Activated CD8-positive, alpha-beta memory T cell treated with anti-CD3 and anti-CD28 coated beads, Interleukin-2, amount 10 ng/mL, durations not matched to agents 7 days and 5 days (primary cell): Measurements from ENCODE around the gene ZNF581. TPM values are rescaled to one million over a fixed set of nuclear protein-coding genes. Genes with fewer than 3 reads are reported as not detected.

Source experiments
- ATAC-seq: fragments of 150-1000 bp; cut with Tn5 transposase; one replicate; pipeline ENCODE4 v1.10.0; 2021; ENCODE audit warnings: moderate library complexity
- CTCF ChIA-PET: fragments of 350-600 bp; sonication (Branson Sonifier 250); formaldehyde crosslinking; loops from one replicate; lab custom pipeline; 2021; ENCODE audit warnings: antibody characterized with exemption; lab: Charles Lee
- DNase-seq: peaks from one replicate; pipeline ENCODE4 v3.0.0-alpha.2; 2020
- H3K27ac Mint-ChIP-seq: one replicate; pipeline ENCODE4 v1.8.0; 2021; ENCODE audit warnings: mild to moderate bottlenecking, mixed read lengths
- H3K27me3 Mint-ChIP-seq: one replicate; pipeline ENCODE4 v1.8.0; 2021; ENCODE audit warnings: mixed read lengths
- H3K36me3 Mint-ChIP-seq: one replicate; pipeline ENCODE4 v1.8.0; 2021; ENCODE audit warnings: mild to moderate bottlenecking, mixed read lengths
- H3K4me1 Mint-ChIP-seq: one replicate; pipeline ENCODE4 v1.8.0; 2021; ENCODE audit warnings: mixed read lengths
- H3K4me3 Mint-ChIP-seq: one replicate; pipeline ENCODE4 v1.8.0; 2021; ENCODE audit warnings: mild to moderate bottlenecking, moderate library complexity, mixed read lengths
- H3K9me3 Mint-ChIP-seq: one replicate; pipeline ENCODE4 v1.8.0; 2022; ENCODE audit warnings: low read depth, mixed read lengths
- total RNA-seq, 2 experiments: library from RNA; stranded (reverse); gene quantifications; one replicate each; pipeline ENCODE4 v1.2.3, GENCODE V29; 2021

The ZNF581 gene
- total RNA-seq, 2 experiments from 2014 or later: 23.7 to 25.4 TPM

- H3K36me3 Mint-ChIP-seq: peaks cover 11% of the 10 kb centered on the region
- H3K4me1 Mint-ChIP-seq: no peaks in the 10 kb centered on the region
- CTCF ChIA-PET: no interaction called here
- H3K4me3 Mint-ChIP-seq: no peak overlapping the region
- no peak overlapping the region for H3K27ac Mint-ChIP-seq
- ATAC-seq (no peak), DNase-seq (no peak)
- no peaks in the 10 kb centered on the region for H3K27me3 Mint-ChIP-seq
- H3K9me3 Mint-ChIP-seq: no peaks in the 10 kb centered on the region
Measured at GRCh38 chr19:55688422-55689218, 45.2 kb downstream of the ZNF581 start.

GRCh38 chr19:55689411-55690108, 46.1 kb downstream of the ZNF581 start:
- H3K27ac Mint-ChIP-seq: no peak overlapping the region
- H3K9me3 Mint-ChIP-seq: no peaks in the 10 kb centered on the region
- H3K36me3 Mint-ChIP-seq: peaks cover 12% of the 10 kb centered on the region
- H3K4me3 Mint-ChIP-seq: no peak overlapping the region
- no peaks in the 10 kb centered on the region for H3K27me3 Mint-ChIP-seq
- H3K4me1 Mint-ChIP-seq: no peaks in the 10 kb centered on the region
- CTCF ChIA-PET: no interaction called here
- ATAC-seq (no peak), DNase-seq (no peak)

- Mint-ChIP-seq H3K36me3 (peaks cover 11% of the 10 kb centered on the region), H3K4me1 (no peaks in the 10 kb centered on the region), H3K27ac (no peak overlapping the region), H3K4me3 (no peak overlapping the region), H3K27me3 (no peaks in the 10 kb centered on the region), H3K9me3 (no peaks in the 10 kb centered on the region)
- ATAC-seq (no peak), DNase-seq (no peak)
- CTCF ChIA-PET: no interaction called here
Measured at GRCh38 chr19:55690109-55690768, 46.8 kb downstream of the ZNF581 start.

- CTCF ChIA-PET: no interaction called here
- H3K4me1 Mint-ChIP-seq: no peaks in the 10 kb centered on the region
- H3K4me3 Mint-ChIP-seq: no peak overlapping the region
- no peak for DNase-seq
- H3K27me3 Mint-ChIP-seq: no peaks in the 10 kb centered on the region
- peaks cover 8% of the 10 kb centered on the region for H3K36me3 Mint-ChIP-seq
- ATAC-seq: no peak
- H3K9me3 Mint-ChIP-seq: no peaks in the 10 kb centered on the region
- no peak overlapping the region for H3K27ac Mint-ChIP-seq
Measured at GRCh38 chr19:55690769-55691545, 47.5 kb downstream of the ZNF581 start.

GRCh38 chr19:55691561-55692481, 48.4 kb downstream of the ZNF581 start:
- Mint-ChIP-seq H3K4me1 (no peaks in the 10 kb centered on the region), H3K9me3 (no peaks in the 10 kb centered on the region), H3K4me3 (no peak overlapping the region), H3K27ac (no peak overlapping the region), H3K36me3 (peaks cover 8% of the 10 kb centered on the region), H3K27me3 (no peaks in the 10 kb centered on the region)
- CTCF ChIA-PET: no interaction called here
- ATAC-seq (no peak), DNase-seq (no peak)

- H3K4me3 Mint-ChIP-seq: no peak overlapping the region
- H3K4me1 Mint-ChIP-seq: no peaks in the 10 kb centered on the region
- H3K9me3 Mint-ChIP-seq: no peaks in the 10 kb centered on the region
- ATAC-seq (no peak), DNase-seq (no peak)
- CTCF ChIA-PET: no interaction called here
- H3K27me3 Mint-ChIP-seq: no peaks in the 10 kb centered on the region
- no peak overlapping the region for H3K27ac Mint-ChIP-seq
- peaks cover 8% of the 10 kb centered on the region for H3K36me3 Mint-ChIP-seq
Measured at GRCh38 chr19:55692681-55693081, 49.2 kb downstream of the ZNF581 start.

- peaks cover 9% of the 10 kb centered on the region for H3K36me3 Mint-ChIP-seq
- H3K9me3 Mint-ChIP-seq: no peaks in the 10 kb centered on the region
- no peaks in the 10 kb centered on the region for H3K4me1 Mint-ChIP-seq
- H3K27ac Mint-ChIP-seq: no peak overlapping the region
- CTCF ChIA-PET: interaction anchor here (1.1 kb wide), 1 partner anchor 10 kb away, joined by 5 read pairs; no protein-coding TSS in a partner anchor
- H3K27me3 Mint-ChIP-seq: no peaks in the 10 kb centered on the region
- DNase-seq: no peak
- no peak overlapping the region for H3K4me3 Mint-ChIP-seq
- no peak for ATAC-seq
Measured at GRCh38 chr19:55693336-55693974, 50.0 kb downstream of the ZNF581 start.

- H3K36me3 Mint-ChIP-seq: peaks cover 7% of the 10 kb centered on the region
- H3K4me1 Mint-ChIP-seq: no peaks in the 10 kb centered on the region
- H3K27ac Mint-ChIP-seq: no peak overlapping the region
- H3K9me3 Mint-ChIP-seq: no peaks in the 10 kb centered on the region
- no peak overlapping the region for H3K4me3 Mint-ChIP-seq
- ATAC-seq (no peak), DNase-seq (no peak)
- no peaks in the 10 kb centered on the region for H3K27me3 Mint-ChIP-seq
- CTCF ChIA-PET: interaction anchor here (1.1 kb wide), 1 partner anchor 9 kb away, joined by 5 read pairs; no protein-coding TSS in a partner anchor
Measured at GRCh38 chr19:55694241-55694655, 50.8 kb downstream of the ZNF581 start.

GRCh38 chr19:55694656-55695491, 51.4 kb downstream of the ZNF581 start:
- DNase-seq: no peak
- peaks cover 7% of the 10 kb centered on the region for H3K36me3 Mint-ChIP-seq
- no peaks in the 10 kb centered on the region for H3K9me3 Mint-ChIP-seq
- no peak for ATAC-seq
- no peak overlapping the region for H3K27ac Mint-ChIP-seq
- H3K4me1 Mint-ChIP-seq: no peaks in the 10 kb centered on the region
- no peaks in the 10 kb centered on the region for H3K27me3 Mint-ChIP-seq
- H3K4me3 Mint-ChIP-seq: no peak overlapping the region
- CTCF ChIA-PET: no interaction called here
